Measurements from ENCODE around the gene SLC35F1. TPM values are rescaled to one million over a fixed set of nuclear protein-coding genes. Genes with fewer than 3 reads are reported as not detected.

Gene SLC35F1
- total and polyA plus RNA-seq, 3 experiments from 2014 or later = not detected

GRCh38 chr6:118297821-118298220 is 390.8 kb downstream of the SLC35F1 start:
- Histone ChIP-seq H3K4me3 (ENCODE audit: low read length) (no peak overlapping the region), H3K4me1 (ENCODE audit: insufficient read depth, low read length) (no peaks in the 10 kb centered on the region), H3K27me3 (ENCODE audit: insufficient read depth, low read length, poor library complexity, severe bottlenecking) (no peaks in the 10 kb centered on the region), H3K36me3 (ENCODE audit: insufficient read depth, low read length) (no peaks in the 10 kb centered on the region), H3K27ac (ENCODE audit: low read depth, low read length) (no peak overlapping the region), H3K9me3 (ENCODE audit: low read length) (no peaks in the 10 kb centered on the region)
- Mint-ChIP-seq H3K27ac (no peak overlapping the region), H3K36me3 (no peaks in the 10 kb centered on the region), H3K4me1 (no peaks in the 10 kb centered on the region), H3K9me3 (no peaks in the 10 kb centered on the region), H3K4me3 (no peak overlapping the region), H3K27me3 (peaks cover 3 to 24% of the 10 kb centered on the region in 2 donors)
- DNase-seq = no peak
- ChIA-PET POLR2A (no interaction called here), CTCF (no interaction called here)

GRCh38 chr6:118298476-118299427 is 391.7 kb downstream of the SLC35F1 start:
- CTCF ChIA-PET = no interaction called here
- no peaks in the 10 kb centered on the region for H3K36me3 Mint-ChIP-seq

GRCh38 chr6:118299457-118299856 is 392.4 kb downstream of the SLC35F1 start:
- DNase-seq = no peak
- Mint-ChIP-seq H3K36me3 (no peaks in the 10 kb centered on the region), H3K27ac (no peak overlapping the region), H3K9me3 (no peaks in the 10 kb centered on the region), H3K4me3 (no peak overlapping the region), H3K27me3 (peaks cover 3 to 15% of the 10 kb centered on the region in 2 donors), H3K4me1 (no peaks in the 10 kb centered on the region)
- H3K27ac ChIP-seq (ENCODE audit: low read depth, low read length) = no peak overlapping the region
- ChIA-PET POLR2A (no interaction called here), CTCF (no interaction called here)
- no peaks in the 10 kb centered on the region for H3K36me3 ChIP-seq (ENCODE audit: insufficient read depth, low read length)
- H3K9me3 ChIP-seq (ENCODE audit: low read length) = no peaks in the 10 kb centered on the region
- no peak overlapping the region for H3K4me3 ChIP-seq (ENCODE audit: low read length)
- H3K27me3 ChIP-seq (ENCODE audit: insufficient read depth, low read length, poor library complexity, severe bottlenecking) = no peaks in the 10 kb centered on the region
- H3K4me1 ChIP-seq (ENCODE audit: insufficient read depth, low read length) = no peaks in the 10 kb centered on the region

More at GRCh38 chr6:118298476-118299427, 391.7 kb downstream of the SLC35F1 start:
- Mint-ChIP-seq H3K9me3 (no peaks in the 10 kb centered on the region), H3K4me1 (no peaks in the 10 kb centered on the region), H3K27ac (peak overlapping the region in 1 of 8 donors; percentile 16), H3K4me3 (no peak overlapping the region), H3K27me3 (peaks cover 3 to 16% of the 10 kb centered on the region in 2 donors)
- H3K27me3 ChIP-seq (ENCODE audit: insufficient read depth, low read length, poor library complexity, severe bottlenecking) = no peaks in the 10 kb centered on the region
- no peak overlapping the region for H3K27ac ChIP-seq (ENCODE audit: low read depth, low read length)
- no peak for DNase-seq
- no peaks in the 10 kb centered on the region for H3K4me1 ChIP-seq (ENCODE audit: insufficient read depth, low read length)
- no peaks in the 10 kb centered on the region for H3K36me3 ChIP-seq (ENCODE audit: insufficient read depth, low read length)
- POLR2A ChIA-PET = no interaction called here
- H3K4me3 ChIP-seq (ENCODE audit: low read length) = no peak overlapping the region
- no peaks in the 10 kb centered on the region for H3K9me3 ChIP-seq (ENCODE audit: low read length)

GRCh38 chr6:118304321-118304720 is 397.3 kb downstream of the SLC35F1 start:
- CTCF ChIA-PET = interaction anchor here (1.2 kb wide), 1 partner anchor 316 kb away, joined by 3 read pairs; no protein-coding TSS in a partner anchor
- H3K9me3 ChIP-seq (ENCODE audit: low read length) = no peaks in the 10 kb centered on the region
- H3K36me3 Mint-ChIP-seq = no peaks in the 10 kb centered on the region
- no peaks in the 10 kb centered on the region for H3K4me1 ChIP-seq (ENCODE audit: insufficient read depth, low read length)
- no peak overlapping the region for H3K4me3 Mint-ChIP-seq
- H3K27ac ChIP-seq (ENCODE audit: low read depth, low read length) = no peak overlapping the region
- POLR2A ChIA-PET = no interaction called here
- H3K27me3 ChIP-seq (ENCODE audit: insufficient read depth, low read length, poor library complexity, severe bottlenecking) = no peaks in the 10 kb centered on the region
- no peaks in the 10 kb centered on the region for H3K36me3 ChIP-seq (ENCODE audit: insufficient read depth, low read length)
- H3K4me3 ChIP-seq (ENCODE audit: low read length) = no peak overlapping the region
- no peaks in the 10 kb centered on the region for H3K27me3 Mint-ChIP-seq
- H3K4me1 Mint-ChIP-seq = no peaks in the 10 kb centered on the region
- no peaks in the 10 kb centered on the region for H3K9me3 Mint-ChIP-seq
- no peak overlapping the region for H3K27ac Mint-ChIP-seq
- DNase-seq = no peak

- no peak overlapping the region for H3K27ac ChIP-seq (ENCODE audit: low read depth, low read length)
- CTCF ChIA-PET = interaction anchor here (1.2 kb wide), 1 partner anchor 315 kb away, joined by 3 read pairs; no protein-coding TSS in a partner anchor
- DNase-seq = no peak
- H3K4me3 Mint-ChIP-seq = no peak overlapping the region
- H3K27ac Mint-ChIP-seq = no peak overlapping the region
- POLR2A ChIA-PET = no interaction called here
- H3K27me3 Mint-ChIP-seq = peaks cover 0 to 1% of the 10 kb centered on the region in 2 donors
- no peaks in the 10 kb centered on the region for H3K27me3 ChIP-seq (ENCODE audit: insufficient read depth, low read length, poor library complexity, severe bottlenecking)
- no peaks in the 10 kb centered on the region for H3K9me3 ChIP-seq (ENCODE audit: low read length)
- H3K36me3 Mint-ChIP-seq = no peaks in the 10 kb centered on the region
- H3K9me3 Mint-ChIP-seq = no peaks in the 10 kb centered on the region
- H3K4me1 Mint-ChIP-seq = no peaks in the 10 kb centered on the region
- H3K4me3 ChIP-seq (ENCODE audit: low read length) = no peak overlapping the region
- no peaks in the 10 kb centered on the region for H3K36me3 ChIP-seq (ENCODE audit: insufficient read depth, low read length)
- H3K4me1 ChIP-seq (ENCODE audit: insufficient read depth, low read length) = no peaks in the 10 kb centered on the region
Measured at GRCh38 chr6:118305081-118305480, 398.0 kb downstream of the SLC35F1 start.

GRCh38 chr6:118306392-118307238 is 399.6 kb downstream of the SLC35F1 start:
- DNase-seq = no peak
- H3K27me3 Mint-ChIP-seq = peaks cover 0 to 2% of the 10 kb centered on the region in 2 donors
- no peaks in the 10 kb centered on the region for H3K4me1 ChIP-seq (ENCODE audit: insufficient read depth, low read length)
- H3K27ac Mint-ChIP-seq = no peak overlapping the region
- no peaks in the 10 kb centered on the region for H3K36me3 Mint-ChIP-seq
- H3K9me3 Mint-ChIP-seq = no peaks in the 10 kb centered on the region
- H3K27ac ChIP-seq (ENCODE audit: low read depth, low read length) = no peak overlapping the region
- H3K4me3 ChIP-seq (ENCODE audit: low read length) = no peak overlapping the region
- ChIA-PET CTCF (no interaction called here), POLR2A (no interaction called here)
- no peak overlapping the region for H3K4me3 Mint-ChIP-seq
- H3K9me3 ChIP-seq (ENCODE audit: low read length) = no peaks in the 10 kb centered on the region
- no peaks in the 10 kb centered on the region for H3K4me1 Mint-ChIP-seq
- no peaks in the 10 kb centered on the region for H3K27me3 ChIP-seq (ENCODE audit: insufficient read depth, low read length, poor library complexity, severe bottlenecking)
- H3K36me3 ChIP-seq (ENCODE audit: insufficient read depth, low read length) = no peaks in the 10 kb centered on the region

GRCh38 chr6:118307581-118307980 is 400.5 kb downstream of the SLC35F1 start:
- H3K4me1 ChIP-seq (ENCODE audit: insufficient read depth, low read length) = no peaks in the 10 kb centered on the region
- peaks cover 0 to 6% (median 0%) of the 10 kb centered on the region in 3 donors for H3K4me1 Mint-ChIP-seq
- H3K4me3 ChIP-seq (ENCODE audit: low read length) = no peak overlapping the region
- no peaks in the 10 kb centered on the region for H3K9me3 Mint-ChIP-seq
- ChIA-PET POLR2A (no interaction called here), CTCF (no interaction called here)
- H3K9me3 ChIP-seq (ENCODE audit: low read length) = no peaks in the 10 kb centered on the region
- no peak for DNase-seq
- H3K36me3 Mint-ChIP-seq = no peaks in the 10 kb centered on the region
- no peaks in the 10 kb centered on the region for H3K27me3 ChIP-seq (ENCODE audit: insufficient read depth, low read length, poor library complexity, severe bottlenecking)
- no peak overlapping the region for H3K27ac Mint-ChIP-seq
- H3K36me3 ChIP-seq (ENCODE audit: insufficient read depth, low read length) = no peaks in the 10 kb centered on the region
- no peak overlapping the region for H3K27ac ChIP-seq (ENCODE audit: low read depth, low read length)
- H3K4me3 Mint-ChIP-seq = no peak overlapping the region
- H3K27me3 Mint-ChIP-seq = peaks cover 0 to 2% of the 10 kb centered on the region in 2 donors

All from CD8-positive, alpha-beta memory T cell (primary cell).